A549 (cell line): ENCODE results near the gene FBXO41. TPM values are rescaled to one million over a fixed set of nuclear protein-coding genes. Genes with fewer than 3 reads are reported as not detected.

Experiments
- ATAC-seq, 2 experiments: fragments of 200-7000 bp in 1 of 2; fragments of >200 bp in 1 of 2; cut with Nextera tagmentation in 1 of 2; cut with Tn5 transposase in 1 of 2; 3 replicates each; pipeline versions ENCODE4 v1.8.0 to v1.9.1; 2018 to 2020; ENCODE audit warnings: mild to moderate bottlenecking in 1 of 2, moderate library complexity in 1 of 2
- CTCF ChIA-PET: fragments of 300-600 bp; sonication (Branson Sonifier 250); formaldehyde crosslinking; extraction: SDS; loops from one replicate; lab custom pipeline; 2021; ENCODE audit warnings: antibody characterized with exemption, inconsistent platforms; lab: Yijun Ruan, JAX
- POLR2A ChIA-PET: fragments of 350-600 bp; formaldehyde crosslinking; extraction: SDS; loops from one replicate; lab custom pipeline; 2021; ENCODE audit warnings: antibody characterized with exemption, inconsistent platforms; lab: Yijun Ruan, JAX
- DNase-seq, 2 experiments: peaks; one replicate each; pipeline versions ENCODE4 v3.0.0 to v3.0.0-alpha.2; 2011 to 2016; ENCODE audit warnings: low read depth in 1 of 2, low spot score in 1 of 2
- FAIRE-seq: peaks from 2 replicates; lab custom pipeline; 2011; peaks lifted over from hg19 to GRCh38; lab: Jason Lieb, UNC
- H3K27ac ChIP-seq, 2 experiments: fragments of >200 bp; sonication (Bioruptor Twin); formaldehyde crosslinking; 3 replicates each; pipeline ENCODE4 v1.5.1; 2016 to 2017
- H3K4me1 ChIP-seq: fragments of >200 bp; sonication (Bioruptor Twin); formaldehyde crosslinking; 3 replicates; pipeline ENCODE4 v1.6.1; 2016
- H3K4me2 ChIP-seq: fragments of >200 bp; sonication (Bioruptor Twin); formaldehyde crosslinking; 3 replicates; pipeline ENCODE4 v1.6.1; 2016
- H3K4me3 ChIP-seq: fragments of >200 bp; sonication (Bioruptor Twin); formaldehyde crosslinking; 3 replicates; pipeline ENCODE4 v1.5.1; 2016
- H3K9me3 ChIP-seq: fragments of >200 bp; sonication (Bioruptor Twin); formaldehyde crosslinking; 3 replicates; pipeline ENCODE4 v1.6.1; 2016
- EHF ChIP-seq: fragments of 250-450 bp; sonication (Bioruptor Pico); IDR thresholded peaks from 2 replicates; pipeline ENCODE4 v1.5.0; 2020; ENCODE audit warnings: mild to moderate bottlenecking
- FOXS1 ChIP-seq: fragments of 250-450 bp; sonication (Bioruptor Pico); IDR thresholded peaks from 2 replicates; pipeline ENCODE4 v1.5.0; 2020; ENCODE audit warnings: mild to moderate bottlenecking, moderate library complexity
- HOXB5 ChIP-seq: fragments of 250-450 bp; sonication (Bioruptor Pico); IDR thresholded peaks from 2 replicates; pipeline ENCODE4 v1.5.0; 2020; ENCODE audit warnings: mild to moderate bottlenecking, moderate library complexity
- JUN ChIP-seq, 2 experiments: fragments of >200 bp; sonication (Bioruptor Twin); formaldehyde crosslinking; IDR thresholded peaks; 2 replicates in 1 of 2; 3 replicates in 1 of 2; pipeline ENCODE4 v1.6.1; 2016 to 2017
- NR3C1 ChIP-seq: fragments of >200 bp; sonication (Bioruptor Twin); formaldehyde crosslinking; IDR thresholded peaks from 3 replicates; pipeline ENCODE4 v1.6.1; 2017
- POLR2A ChIP-seq: IDR thresholded peaks from 2 replicates; pipeline ENCODE4 v1.6.1; 2012; ENCODE audit warnings: mild to moderate bottlenecking, low read length
- RAD21 ChIP-seq, 2 experiments: fragments of >200 bp in 1 of 2; sonication (Bioruptor Twin) in 1 of 2; formaldehyde crosslinking in 1 of 2; IDR thresholded peaks in 1 of 2; conservative IDR thresholded peaks in 1 of 2; 2 replicates in 1 of 2; 3 replicates in 1 of 2; pipeline ENCODE4 v1.6.1; 2012 to 2018; ENCODE audit warnings: inconsistent platforms in 1 of 2
- RFX5 ChIP-seq: fragments of 450-650 bp; IDR thresholded peaks from 2 replicates; pipeline ENCODE4 v1.7.1; 2014; ENCODE audit warnings: antibody characterized with exemption, mild to moderate bottlenecking, moderate library complexity
- SMC3 ChIP-seq: fragments of >200 bp; sonication (Bioruptor Twin); formaldehyde crosslinking; IDR thresholded peaks from 3 replicates; pipeline ENCODE4 v1.6.1; 2018; ENCODE audit warnings: inconsistent platforms
- TP53 ChIP-seq: fragments of 250-450 bp; sonication (Bioruptor Pico); IDR thresholded peaks from 2 replicates; pipeline ENCODE4 v1.5.0; 2021; ENCODE audit warnings: mild to moderate bottlenecking, moderate library complexity
- ZFP36 ChIP-seq: fragments of 450-650 bp; IDR thresholded peaks from 2 replicates; pipeline ENCODE4 v1.6.1; 2014; ENCODE audit warnings: borderline replicate concordance; ENCODE audit not compliant: partially characterized antibody
- ZSCAN20 ChIP-seq: fragments of 250-450 bp; sonication (Bioruptor Pico); IDR thresholded peaks from 2 replicates; pipeline ENCODE4 v1.8.0; 2022; ENCODE audit warnings: mild to moderate bottlenecking, moderate library complexity
- WGBS: methylation state at CpG from one replicate; pipeline ENCODE4 v1.1.6; 2017; ENCODE audit errors: missing lambda C conversion rate; 5-methylcytosine and 5-hydroxymethylcytosine counted together
- polyA plus RNA-seq, 4 experiments: library from polyadenylated mRNA; depleted of rRNA in 3 of 4; stranded (reverse); fragments of >200 nt; fragmentation: RNase III in 1 of 4; extraction: RNeasy Plus Mini Kit Qiagen cat#74134 plus additional on column Dnase treatment in 1 of 4; gene quantifications; 2 replicates in 3 of 4; 3 replicates in 1 of 4; pipeline ENCODE4 v1.2.3, GENCODE V29; 2011 to 2017
- TF ChIP-seq, protein P1 (sequence below): fragments of >200 bp; sonication (Bioruptor Twin); formaldehyde crosslinking; IDR thresholded peaks from 3 replicates; pipeline ENCODE4 v1.5.1; 2016
- TF ChIP-seq, protein P2 (sequence below): fragments of 250-450 bp; sonication (Bioruptor Pico); IDR thresholded peaks from 2 replicates; pipeline ENCODE4 v1.5.0; 2021; ENCODE audit warnings: mild to moderate bottlenecking, moderate library complexity, borderline replicate concordance
- TF ChIP-seq, protein P3 (sequence below): fragments of 150-350 bp; IDR thresholded peaks from 2 replicates; pipeline ENCODE4 v1.6.1; 2014; ENCODE audit warnings: low read depth, mild to moderate bottlenecking, low read length

Gene FBXO41
- polyA plus RNA-seq, 2 of the 4 experiments (the other 2 are of a cell fraction) = 3.2 to 6.4 TPM

DNA sequence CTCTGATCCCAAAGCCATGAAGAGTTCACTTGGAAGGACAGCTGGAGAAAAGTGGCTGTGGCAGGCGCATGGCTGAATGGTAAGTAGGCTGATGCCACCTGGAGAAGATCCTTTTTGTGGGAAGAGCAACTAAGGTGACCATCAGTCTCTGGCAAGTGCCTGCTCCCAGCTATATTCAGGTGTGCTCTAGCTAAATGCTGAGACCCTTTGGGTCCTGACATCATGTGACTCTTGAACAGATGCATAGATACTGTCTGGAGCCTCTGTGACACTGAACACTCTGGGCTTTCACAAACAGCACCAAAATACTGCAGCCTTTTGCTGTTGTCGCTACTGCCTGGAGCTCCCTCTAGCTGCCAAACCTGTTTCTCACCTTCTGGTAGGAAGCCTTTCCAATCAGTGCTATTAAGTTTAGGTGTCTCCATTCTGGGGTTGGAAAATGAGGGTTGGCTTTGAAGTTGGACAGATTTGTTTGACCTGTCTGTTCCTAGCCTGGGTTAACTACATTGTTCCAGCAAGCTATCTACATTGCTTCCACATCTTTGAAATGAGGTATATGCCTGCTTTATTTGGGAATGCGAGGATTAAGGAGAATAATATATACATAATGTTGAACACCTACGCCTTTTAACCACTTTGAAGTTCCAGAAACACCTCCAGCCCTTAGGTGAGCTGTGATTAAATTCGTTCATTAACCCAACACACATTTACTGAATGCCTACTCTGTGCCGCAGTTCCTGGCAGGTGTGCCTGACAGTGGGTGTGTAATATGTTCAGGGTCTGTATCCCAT lies 6.0 kb upstream of the FBXO41 start:
- H3K4me2 ChIP-seq = no peak overlapping the region
- H3K4me1 ChIP-seq = peaks cover 18% of the 10 kb centered on the region; the same call in 2 of the 3 replicates
- WGBS = 40% methylated on average over 6 of the region's 6 CpGs
- H3K9me3 ChIP-seq = peaks cover 5% of the 10 kb centered on the region; the same call in 2 of the 3 replicates
- TF ChIP-seq SMC3 (0 out of 3 replicates have a peak, but pooled peaks have one; percentile 9), FOXS1 (CRISPR knock-in tag) (no peak), RFX5 (no peak), JUN (IDR thresholded peaks at IDR 0.05) (no peak), POLR2A (no peak), EHF (CRISPR knock-in tag) (no peak), RAD21 (conservative IDR thresholded peaks at IDR 0.05 in 1 of 2, IDR thresholded peaks at IDR 0.05 in 1 of 2) (peak; percentile 21 to 54; a peak in 2 of 5 replicates), TP53 (no peak)
- TF ChIP-seq, protein P1, sequence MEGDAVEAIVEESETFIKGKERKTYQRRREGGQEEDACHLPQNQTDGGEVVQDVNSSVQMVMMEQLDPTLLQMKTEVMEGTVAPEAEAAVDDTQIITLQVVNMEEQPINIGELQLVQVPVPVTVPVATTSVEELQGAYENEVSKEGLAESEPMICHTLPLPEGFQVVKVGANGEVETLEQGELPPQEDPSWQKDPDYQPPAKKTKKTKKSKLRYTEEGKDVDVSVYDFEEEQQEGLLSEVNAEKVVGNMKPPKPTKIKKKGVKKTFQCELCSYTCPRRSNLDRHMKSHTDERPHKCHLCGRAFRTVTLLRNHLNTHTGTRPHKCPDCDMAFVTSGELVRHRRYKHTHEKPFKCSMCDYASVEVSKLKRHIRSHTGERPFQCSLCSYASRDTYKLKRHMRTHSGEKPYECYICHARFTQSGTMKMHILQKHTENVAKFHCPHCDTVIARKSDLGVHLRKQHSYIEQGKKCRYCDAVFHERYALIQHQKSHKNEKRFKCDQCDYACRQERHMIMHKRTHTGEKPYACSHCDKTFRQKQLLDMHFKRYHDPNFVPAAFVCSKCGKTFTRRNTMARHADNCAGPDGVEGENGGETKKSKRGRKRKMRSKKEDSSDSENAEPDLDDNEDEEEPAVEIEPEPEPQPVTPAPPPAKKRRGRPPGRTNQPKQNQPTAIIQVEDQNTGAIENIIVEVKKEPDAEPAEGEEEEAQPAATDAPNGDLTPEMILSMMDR = peak; percentile 66
- ATAC-seq (peak; percentile 41 to 63; a peak in 3 of 6 replicates), DNase-seq (peak; percentile 60 to 70), FAIRE-seq (peak; percentile 76)
- no peak overlapping the region for H3K4me3 ChIP-seq
- CTCF ChIA-PET = interaction anchor here (0.6 to 8.9 kb wide), 45 partner anchors 10 to 1541 kb away, joined by 3 to 107 read pairs (median 4); partner anchors contain the start of genes ALMS1, CCT7, PRADC1 and RAB11FIP5
- no peak overlapping the region for H3K27ac ChIP-seq
- POLR2A ChIA-PET = interaction anchor here (1.0 to 1.5 kb wide), 2 partner anchors 10 to 56 kb away, joined by 3 to 4 read pairs; partner anchors contain the start of gene CCT7

DNA sequence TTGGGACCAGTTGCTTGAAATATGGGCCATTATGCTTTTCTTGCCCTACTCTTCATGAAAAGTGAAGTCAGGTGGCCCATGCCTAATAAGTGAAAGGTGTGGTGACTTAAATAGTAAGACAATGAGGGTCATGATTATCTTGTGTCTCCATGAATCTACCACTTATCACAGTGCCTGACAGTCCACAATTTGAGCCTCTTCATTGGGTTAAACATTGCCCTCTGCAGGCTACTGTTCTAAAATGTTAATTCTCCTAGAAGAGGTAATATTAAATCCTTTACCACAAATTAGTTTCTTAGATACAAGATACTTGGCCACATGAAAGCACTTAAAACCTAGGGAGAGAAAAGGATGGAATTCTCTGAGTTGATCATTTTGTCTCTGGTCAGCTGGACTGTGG lies 5.0 kb upstream of the FBXO41 start:
- Histone ChIP-seq H3K4me2 (no peak overlapping the region), H3K4me1 (peaks cover 24% of the 10 kb centered on the region; the same call in 2 of the 3 replicates), H3K27ac (no peak overlapping the region), H3K4me3 (no peak overlapping the region), H3K9me3 (peaks cover 3% of the 10 kb centered on the region; the same call in 2 of the 3 replicates)
- no peak for ATAC-seq
- ChIA-PET POLR2A (no interaction called here), CTCF (interaction anchor here (0.6 to 8.9 kb wide), 26 partner anchors 8 to 321 kb away, joined by 3 to 107 read pairs (median 7); partner anchors contain the start of genes ALMS1, CCT7, PRADC1 and RAB11FIP5)
- TF ChIP-seq, protein P2, sequence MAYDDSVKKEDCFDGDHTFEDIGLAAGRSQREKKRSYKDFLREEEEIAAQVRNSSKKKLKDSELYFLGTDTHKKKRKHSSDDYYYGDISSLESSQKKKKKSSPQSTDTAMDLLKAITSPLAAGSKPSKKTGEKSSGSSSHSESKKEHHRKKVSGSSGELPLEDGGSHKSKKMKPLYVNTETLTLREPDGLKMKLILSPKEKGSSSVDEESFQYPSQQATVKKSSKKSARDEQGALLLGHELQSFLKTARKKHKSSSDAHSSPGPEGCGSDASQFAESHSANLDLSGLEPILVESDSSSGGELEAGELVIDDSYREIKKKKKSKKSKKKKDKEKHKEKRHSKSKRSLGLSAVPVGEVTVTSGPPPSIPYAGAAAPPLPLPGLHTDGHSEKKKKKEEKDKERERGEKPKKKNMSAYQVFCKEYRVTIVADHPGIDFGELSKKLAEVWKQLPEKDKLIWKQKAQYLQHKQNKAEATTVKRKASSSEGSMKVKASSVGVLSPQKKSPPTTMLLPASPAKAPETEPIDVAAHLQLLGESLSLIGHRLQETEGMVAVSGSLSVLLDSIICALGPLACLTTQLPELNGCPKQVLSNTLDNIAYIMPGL (CRISPR knock-in tag) = no peak
- TF ChIP-seq, protein P3, sequence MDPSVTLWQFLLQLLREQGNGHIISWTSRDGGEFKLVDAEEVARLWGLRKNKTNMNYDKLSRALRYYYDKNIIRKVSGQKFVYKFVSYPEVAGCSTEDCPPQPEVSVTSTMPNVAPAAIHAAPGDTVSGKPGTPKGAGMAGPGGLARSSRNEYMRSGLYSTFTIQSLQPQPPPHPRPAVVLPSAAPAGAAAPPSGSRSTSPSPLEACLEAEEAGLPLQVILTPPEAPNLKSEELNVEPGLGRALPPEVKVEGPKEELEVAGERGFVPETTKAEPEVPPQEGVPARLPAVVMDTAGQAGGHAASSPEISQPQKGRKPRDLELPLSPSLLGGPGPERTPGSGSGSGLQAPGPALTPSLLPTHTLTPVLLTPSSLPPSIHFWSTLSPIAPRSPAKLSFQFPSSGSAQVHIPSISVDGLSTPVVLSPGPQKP = no peak
- TF ChIP-seq NR3C1 (no peak), HOXB5 (no peak), ZSCAN20 (CRISPR knock-in tag) (no peak), FOXS1 (CRISPR knock-in tag) (no peak), ZFP36 (no peak)
- TF ChIP-seq, protein P1 = peak; percentile 11; the same call in 2 of the 3 replicates
- DNase-seq = no peak
- no peak for FAIRE-seq
